ENCODE measurements around the gene HSBP1.

DNA sequence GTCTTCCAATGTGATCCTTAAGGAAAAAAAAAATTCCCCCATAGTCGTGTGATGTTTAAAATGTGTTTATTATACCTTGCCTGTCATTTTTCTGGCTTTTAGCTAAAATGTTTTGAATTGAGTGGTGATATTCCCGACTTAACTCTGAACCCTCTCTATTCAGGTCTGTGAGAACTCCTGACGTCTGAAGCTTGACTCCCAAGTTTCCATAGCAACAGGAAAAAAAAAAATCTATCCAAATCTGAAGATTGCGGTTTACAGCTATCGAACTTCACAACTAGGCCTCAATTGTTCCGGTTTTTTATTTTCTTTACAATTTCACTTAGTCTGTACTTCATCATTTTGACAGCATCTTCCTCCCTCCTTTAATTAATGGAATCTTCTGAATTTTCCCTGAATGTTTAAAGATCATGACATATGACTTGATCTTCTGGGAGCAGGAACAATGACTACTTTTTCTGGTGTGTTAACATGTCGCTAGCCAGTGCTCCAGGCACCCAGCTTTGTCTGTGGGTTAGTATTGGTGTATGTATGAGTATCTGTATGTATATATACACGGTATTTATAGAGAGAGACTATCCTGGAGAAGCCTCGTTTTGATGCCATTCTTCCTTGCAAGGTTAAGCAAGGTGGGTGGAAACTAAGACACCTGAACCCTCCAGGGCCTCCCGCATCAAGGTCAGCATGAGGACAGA lies 12.8 kb upstream of the HSBP1 start:
- TF ChIP-seq, protein P1, sequence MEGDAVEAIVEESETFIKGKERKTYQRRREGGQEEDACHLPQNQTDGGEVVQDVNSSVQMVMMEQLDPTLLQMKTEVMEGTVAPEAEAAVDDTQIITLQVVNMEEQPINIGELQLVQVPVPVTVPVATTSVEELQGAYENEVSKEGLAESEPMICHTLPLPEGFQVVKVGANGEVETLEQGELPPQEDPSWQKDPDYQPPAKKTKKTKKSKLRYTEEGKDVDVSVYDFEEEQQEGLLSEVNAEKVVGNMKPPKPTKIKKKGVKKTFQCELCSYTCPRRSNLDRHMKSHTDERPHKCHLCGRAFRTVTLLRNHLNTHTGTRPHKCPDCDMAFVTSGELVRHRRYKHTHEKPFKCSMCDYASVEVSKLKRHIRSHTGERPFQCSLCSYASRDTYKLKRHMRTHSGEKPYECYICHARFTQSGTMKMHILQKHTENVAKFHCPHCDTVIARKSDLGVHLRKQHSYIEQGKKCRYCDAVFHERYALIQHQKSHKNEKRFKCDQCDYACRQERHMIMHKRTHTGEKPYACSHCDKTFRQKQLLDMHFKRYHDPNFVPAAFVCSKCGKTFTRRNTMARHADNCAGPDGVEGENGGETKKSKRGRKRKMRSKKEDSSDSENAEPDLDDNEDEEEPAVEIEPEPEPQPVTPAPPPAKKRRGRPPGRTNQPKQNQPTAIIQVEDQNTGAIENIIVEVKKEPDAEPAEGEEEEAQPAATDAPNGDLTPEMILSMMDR (conservative IDR thresholded peaks at IDR 0.05 in 1 of 2, IDR thresholded peaks at IDR 0.05 in 1 of 2; ENCODE audit: low read depth in 1 of 2, low read length in 2 of 2), result no peak
- no peak for TF ChIP-seq EZH2 (IDR thresholded peaks at IDR 0.05; ENCODE audit: low read length, missing control alignments)

Data from fibroblast of lung (primary cell).